ENCODE results near the gene PIK3R5.

The PIK3R5 gene

DNA sequence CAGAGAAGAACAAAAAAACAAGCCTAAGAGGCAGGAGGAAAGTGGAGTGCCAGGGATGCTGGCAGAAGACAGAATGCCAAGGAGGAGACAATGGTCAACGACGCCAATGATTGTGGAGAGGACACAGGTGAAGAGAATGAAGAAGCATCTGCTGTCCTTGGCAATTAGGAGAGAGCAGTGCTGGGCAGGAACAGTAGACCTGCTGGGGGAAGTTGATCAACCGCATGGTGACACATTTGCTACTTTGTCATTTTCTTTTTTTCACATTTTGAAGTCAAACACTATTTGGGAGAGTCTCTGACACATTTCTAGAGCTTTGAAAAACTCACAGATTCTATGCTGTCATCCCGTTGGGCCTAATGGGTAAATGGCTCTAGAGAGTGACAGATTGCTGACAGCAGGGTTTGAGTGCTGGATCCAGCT is 97.0 kb downstream of the PIK3R5 start:
- TF ChIP-seq, protein P1, sequence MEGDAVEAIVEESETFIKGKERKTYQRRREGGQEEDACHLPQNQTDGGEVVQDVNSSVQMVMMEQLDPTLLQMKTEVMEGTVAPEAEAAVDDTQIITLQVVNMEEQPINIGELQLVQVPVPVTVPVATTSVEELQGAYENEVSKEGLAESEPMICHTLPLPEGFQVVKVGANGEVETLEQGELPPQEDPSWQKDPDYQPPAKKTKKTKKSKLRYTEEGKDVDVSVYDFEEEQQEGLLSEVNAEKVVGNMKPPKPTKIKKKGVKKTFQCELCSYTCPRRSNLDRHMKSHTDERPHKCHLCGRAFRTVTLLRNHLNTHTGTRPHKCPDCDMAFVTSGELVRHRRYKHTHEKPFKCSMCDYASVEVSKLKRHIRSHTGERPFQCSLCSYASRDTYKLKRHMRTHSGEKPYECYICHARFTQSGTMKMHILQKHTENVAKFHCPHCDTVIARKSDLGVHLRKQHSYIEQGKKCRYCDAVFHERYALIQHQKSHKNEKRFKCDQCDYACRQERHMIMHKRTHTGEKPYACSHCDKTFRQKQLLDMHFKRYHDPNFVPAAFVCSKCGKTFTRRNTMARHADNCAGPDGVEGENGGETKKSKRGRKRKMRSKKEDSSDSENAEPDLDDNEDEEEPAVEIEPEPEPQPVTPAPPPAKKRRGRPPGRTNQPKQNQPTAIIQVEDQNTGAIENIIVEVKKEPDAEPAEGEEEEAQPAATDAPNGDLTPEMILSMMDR (IDR thresholded peaks at IDR 0.05), result no peak

DNA sequence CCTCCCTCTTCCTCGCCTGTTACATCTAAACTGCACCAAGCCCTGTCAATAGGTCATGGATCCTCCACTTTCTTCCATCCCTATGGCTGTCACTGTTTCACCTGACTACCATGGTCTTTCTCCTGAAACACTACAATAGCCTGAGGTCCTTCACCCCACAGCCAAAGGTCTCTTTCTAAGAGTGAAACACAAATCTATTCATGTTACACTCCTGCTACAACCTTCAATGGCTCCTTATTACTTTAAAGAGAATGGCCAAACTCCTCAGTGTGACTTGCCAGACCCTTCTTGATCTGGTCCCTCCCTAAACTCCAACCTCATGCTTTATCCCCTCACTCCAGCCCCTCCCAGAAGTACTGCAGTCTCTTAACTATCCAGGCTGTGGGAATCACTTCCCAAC is 97.4 kb downstream of the PIK3R5 start:
- TF ChIP-seq, protein P1 (IDR thresholded peaks at IDR 0.05), result no peak

DNA sequence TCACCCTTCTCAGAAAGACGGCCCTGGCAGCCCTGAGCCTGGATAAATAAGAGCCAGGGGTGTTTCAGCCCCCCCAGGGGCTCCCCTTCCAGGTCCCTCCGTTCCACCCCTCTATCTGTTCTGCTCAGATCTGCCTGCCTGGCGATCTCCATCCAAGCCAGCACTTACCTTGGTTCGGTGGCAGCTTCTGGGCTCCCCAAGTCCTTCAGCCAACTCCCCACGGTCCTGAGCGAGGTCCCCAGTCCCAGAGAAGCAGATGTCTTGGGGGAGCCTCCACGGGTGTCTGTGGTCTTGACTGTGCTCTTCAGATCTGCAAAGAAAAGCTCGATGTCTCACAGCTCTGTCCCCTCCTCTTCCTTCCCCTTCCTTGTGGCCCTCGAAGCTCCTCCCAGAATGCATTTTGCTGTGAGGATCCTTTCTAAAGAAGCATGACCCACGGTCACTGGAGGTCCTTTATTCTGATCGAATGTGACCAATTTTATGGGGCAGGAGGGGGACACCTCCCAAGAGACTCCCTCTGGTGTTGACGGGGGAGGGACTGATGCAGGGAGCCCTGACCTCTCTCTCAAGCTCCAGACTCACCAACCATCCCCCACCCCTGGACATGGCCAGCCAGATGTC is 98.0 kb downstream of the PIK3R5 start, which contains the start of gene PIK3R6:
Gene PIK3R6 (minus strand): TSS at position 314 of the 621 bp plus-strand sequence. CDS start 17,880 bp downstream, outside the sequence.
- TF ChIP-seq, protein P1 (IDR thresholded peaks at IDR 0.05), result no peak

DNA sequence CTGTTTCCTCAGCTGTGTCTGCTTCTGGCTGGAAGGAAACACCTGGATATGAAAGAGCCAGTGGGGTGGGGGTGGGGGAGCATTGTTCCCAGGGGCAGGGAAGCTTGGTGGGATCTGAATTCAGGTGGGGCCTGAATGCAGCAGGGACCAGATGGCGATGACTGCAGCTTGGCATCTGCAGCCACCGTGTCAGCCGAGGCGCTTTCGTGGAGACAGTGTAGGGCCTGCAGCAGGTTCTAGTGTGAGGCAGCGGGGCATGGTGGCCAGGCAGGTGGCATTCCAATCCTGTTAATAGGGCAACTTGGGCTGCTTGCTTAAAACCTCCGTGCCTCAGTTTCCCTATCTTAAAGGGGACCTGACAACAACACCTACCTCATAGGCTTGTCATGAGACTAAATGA is 99.7 kb downstream of the PIK3R5 start:
- TF ChIP-seq, protein P1 (IDR thresholded peaks at IDR 0.05), result no peak

DNA sequence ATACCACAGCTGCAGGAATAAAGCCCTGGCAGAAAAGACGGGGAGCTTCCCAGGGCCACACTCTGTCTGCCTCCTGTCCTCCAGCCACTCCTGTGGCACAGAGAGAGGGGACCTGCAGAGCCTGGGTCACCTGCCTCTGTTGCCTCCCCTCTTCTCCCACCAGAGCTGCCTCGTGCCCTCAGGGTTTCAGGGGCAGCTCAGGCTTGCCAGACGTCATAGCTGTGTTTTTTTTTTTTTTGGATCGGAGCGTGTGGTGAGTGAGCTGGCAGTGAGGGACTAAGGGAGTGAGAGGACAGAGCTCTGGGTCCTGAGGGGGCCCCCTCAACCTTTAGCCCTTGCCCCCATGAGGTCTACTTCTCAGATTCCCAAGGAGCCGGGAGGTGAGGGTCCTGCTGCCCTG is 100.1 kb downstream of the PIK3R5 start:
- TF ChIP-seq, protein P1 (IDR thresholded peaks at IDR 0.05), result no peak

DNA sequence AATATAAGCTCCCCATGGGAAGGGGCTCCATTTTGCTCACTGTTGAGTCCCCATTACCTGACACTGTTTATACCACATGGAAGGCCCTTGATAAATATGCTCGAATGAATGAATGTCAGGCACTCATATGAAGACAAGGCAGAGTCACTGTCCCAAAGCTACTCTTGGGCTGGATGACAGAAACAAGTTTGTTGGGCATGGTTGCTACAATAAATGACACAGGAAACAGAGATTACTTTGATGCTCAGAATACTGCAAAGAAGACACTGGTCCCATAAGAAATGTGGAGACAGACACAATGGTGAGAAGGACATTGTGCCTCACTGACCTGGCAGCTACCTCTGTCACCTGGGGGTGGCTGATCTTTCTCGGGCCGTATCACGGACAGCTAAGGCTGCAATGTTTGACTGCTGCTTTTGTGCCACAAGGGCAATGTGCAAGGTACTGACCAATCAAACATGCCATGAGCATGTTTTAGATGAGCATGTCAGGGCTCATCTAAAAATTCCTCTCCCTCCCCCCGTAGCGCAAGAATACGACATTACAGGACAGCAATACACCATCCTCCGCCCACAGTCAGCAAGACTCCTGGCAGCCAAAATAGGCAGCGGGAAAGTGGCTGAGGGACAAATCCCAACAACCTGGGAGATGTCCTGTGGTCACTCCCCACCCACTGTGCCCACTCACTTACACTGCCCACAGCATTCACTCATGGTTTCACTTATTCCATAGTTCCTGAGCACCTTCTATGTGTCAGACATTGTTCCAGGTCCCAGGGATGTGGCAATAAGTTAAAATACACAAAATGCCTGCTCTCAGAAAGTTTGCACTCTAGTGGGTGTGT is 103.1 kb downstream of the PIK3R5 start:
- TF ChIP-seq, protein P1 (IDR thresholded peaks at IDR 0.05), result no peak

DNA sequence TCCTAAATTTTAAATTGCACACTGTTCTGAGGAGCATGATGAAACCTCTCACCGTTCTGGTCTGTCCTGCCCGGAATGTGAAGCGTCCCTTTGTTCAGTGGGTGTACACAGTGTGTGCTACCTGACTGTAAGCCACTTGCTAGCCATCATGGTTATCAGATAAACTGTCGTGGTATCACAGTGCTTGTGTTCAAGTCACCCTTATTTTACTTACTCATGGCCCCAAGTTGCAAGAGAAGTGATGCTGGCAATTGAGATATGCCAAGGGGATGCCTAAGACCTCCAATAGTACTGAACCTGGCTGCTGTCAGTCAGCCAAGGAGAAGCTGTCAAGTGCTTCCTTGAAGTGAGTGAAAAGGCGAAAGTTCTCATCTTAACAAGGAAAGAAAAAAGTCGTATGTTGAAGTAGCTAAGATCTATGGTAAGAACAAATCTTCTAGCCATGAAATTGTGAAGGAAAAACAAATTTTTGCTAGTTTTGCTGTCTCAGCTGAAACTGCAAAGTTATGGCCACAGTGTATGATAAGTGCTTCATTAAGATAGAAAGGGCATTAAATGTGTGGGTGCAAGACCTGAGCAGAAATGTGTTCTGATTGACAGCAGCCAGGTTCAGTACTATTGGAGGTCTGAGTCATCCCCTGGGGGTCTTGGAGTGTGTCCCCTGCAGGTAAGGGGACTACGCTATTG is 103.9 kb downstream of the PIK3R5 start:
- TF ChIP-seq, protein P1 (IDR thresholded peaks at IDR 0.05), result no peak

Measured in LNCAP (cell line).